Lower lobe of right lung (tissue), 2 donors: ENCODE measurements around the gene PPP6R1. TPM values are rescaled to one million over a fixed set of nuclear protein-coding genes. Genes with fewer than 3 reads are reported as not detected.

Source experiments
- ATAC-seq, 2 donors: fragments of 200-7000 bp; cut with Tn5 transposase; one replicate each; pipeline ENCODE4 v1.9.1; 2020 to 2022; ENCODE audit warnings: mild to moderate bottlenecking in 2 of 2, moderate library complexity in 2 of 2
- DNase-seq: peaks from one replicate; pipeline ENCODE4 v3.0.0-alpha.2; 2020
- H3K27ac ChIP-seq: fragments of 200-600 bp; one replicate; pipeline ENCODE4 v1.8.0; 2022
- H3K27me3 ChIP-seq: fragments of 200-600 bp; one replicate; pipeline ENCODE4 v1.8.0; 2022; ENCODE audit warnings: low read depth
- H3K36me3 ChIP-seq: fragments of 200-600 bp; one replicate; pipeline ENCODE4 v1.8.0; 2022; ENCODE audit warnings: mild to moderate bottlenecking
- H3K4me1 ChIP-seq: fragments of 200-600 bp; one replicate; pipeline ENCODE4 v1.8.0; 2022
- H3K4me3 ChIP-seq: fragments of 200-600 bp; one replicate; pipeline ENCODE4 v1.8.0; 2022; ENCODE audit warnings: mild to moderate bottlenecking
- H3K9me3 ChIP-seq: fragments of 200-600 bp; one replicate; pipeline ENCODE4 v1.8.0; 2022
- CTCF ChIP-seq: fragments of 200-600 bp; IDR thresholded peaks from one replicate; pipeline ENCODE4 v1.8.0; 2022; ENCODE audit warnings: antibody characterized with exemption, mild to moderate bottlenecking
- intact Hi-C: fragments of 100-400 bp; cut with DNase I; formaldehyde crosslinking; loops from one replicate; pipeline ENCODE4 v1.11.0; 2022
- total RNA-seq: library from RNA; stranded (reverse); fragmentation: NEBNext Ultra II Directional; extraction: Animal tissue kit (Norgen Biotek cat#: 25700); gene quantifications from one replicate; pipeline ENCODE4 v1.2.1, GENCODE V29; 2021
- donor health status: DM: no; HTN: yes; CAD: no; lungs with severe emphysema.

The PPP6R1 gene
- total RNA-seq, 1 donor from 2014 or later, result 69.1 TPM

DNA sequence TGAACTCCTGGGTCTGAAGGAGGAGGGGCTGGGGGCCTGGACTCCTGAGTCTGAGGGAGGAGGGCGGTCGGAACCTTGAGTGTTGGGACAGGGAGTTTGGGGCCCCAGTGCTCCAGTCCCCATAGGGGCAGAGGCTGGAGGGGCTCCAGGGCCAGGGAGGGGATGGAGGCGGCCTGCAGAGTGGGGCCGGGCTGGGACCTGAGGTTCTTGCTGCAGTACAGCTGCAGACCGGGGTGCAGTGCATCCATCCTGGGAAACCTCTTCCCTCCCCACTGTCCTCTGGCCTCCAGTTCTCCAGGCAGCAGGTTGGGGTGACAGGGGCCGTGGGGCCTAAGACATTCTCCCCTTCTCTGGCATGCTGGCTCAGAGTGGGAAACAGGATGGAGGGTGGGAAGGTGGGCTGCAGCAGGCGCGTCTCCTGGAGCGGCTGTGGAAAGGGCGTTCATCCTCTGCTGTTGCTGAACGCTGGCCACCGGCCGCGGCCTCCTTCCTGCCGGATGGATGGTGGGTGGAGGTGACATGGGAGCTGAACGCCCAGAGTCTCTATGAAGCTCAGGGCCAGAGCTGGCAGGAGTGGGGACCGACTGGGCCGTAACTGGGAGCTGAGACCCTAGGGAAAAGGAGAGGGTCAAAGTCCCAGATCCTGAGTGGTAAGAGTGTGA lies 26.5 kb upstream of the PPP6R1 start:
- Histone ChIP-seq H3K36me3 (no peaks in the 10 kb centered on the region), H3K27ac (no peak overlapping the region), H3K4me1 (peaks cover 5% of the 10 kb centered on the region), H3K4me3 (no peak overlapping the region), H3K27me3 (peaks cover 11% of the 10 kb centered on the region), H3K9me3 (no peaks in the 10 kb centered on the region)
- no peak for TF ChIP-seq CTCF
- ATAC-seq (no peak), DNase-seq (no peak)
- intact Hi-C loops, result no loop called here

DNA sequence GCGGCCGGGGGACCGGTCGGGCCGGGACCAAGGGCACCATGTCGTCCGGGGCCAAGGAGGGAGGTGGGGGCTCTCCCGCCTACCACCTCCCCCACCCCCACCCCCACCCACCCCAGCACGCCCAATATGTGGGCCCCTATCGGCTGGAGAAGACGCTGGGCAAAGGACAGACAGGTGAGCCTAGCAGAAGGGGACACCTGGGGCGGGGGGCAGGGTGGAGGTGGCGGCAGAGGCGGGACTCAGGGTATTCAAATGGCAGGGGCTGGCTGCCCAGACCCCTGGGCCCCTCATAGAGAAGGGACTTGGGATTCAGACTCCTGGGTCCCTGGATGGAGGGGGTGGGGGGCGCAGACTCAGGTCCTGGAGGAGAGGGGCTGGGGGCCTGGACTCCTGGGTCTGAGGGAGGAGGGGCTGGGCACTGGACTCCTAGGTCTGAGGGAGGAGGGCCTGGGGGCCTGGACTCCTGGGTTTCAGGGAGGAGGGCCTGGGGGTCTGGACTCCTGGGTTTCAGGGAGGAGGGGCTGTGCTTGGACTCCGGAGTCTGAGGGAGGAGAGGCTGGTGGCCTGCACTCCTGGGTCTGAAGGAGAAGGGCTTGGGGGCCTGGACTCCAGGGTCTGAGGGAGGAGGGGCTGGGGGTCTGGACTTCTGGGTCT lies 25.7 kb upstream of the PPP6R1 start:
- Histone ChIP-seq H3K4me3 (peak overlapping the region; percentile 29), H3K27me3 (peaks cover 11% of the 10 kb centered on the region), H3K36me3 (no peaks in the 10 kb centered on the region), H3K27ac (no peak overlapping the region), H3K9me3 (no peaks in the 10 kb centered on the region), H3K4me1 (peaks cover 8% of the 10 kb centered on the region)
- DNase-seq, result no peak
- intact Hi-C loops, result no loop called here
- ATAC-seq, result no peak
- TF ChIP-seq CTCF, result no peak

DNA sequence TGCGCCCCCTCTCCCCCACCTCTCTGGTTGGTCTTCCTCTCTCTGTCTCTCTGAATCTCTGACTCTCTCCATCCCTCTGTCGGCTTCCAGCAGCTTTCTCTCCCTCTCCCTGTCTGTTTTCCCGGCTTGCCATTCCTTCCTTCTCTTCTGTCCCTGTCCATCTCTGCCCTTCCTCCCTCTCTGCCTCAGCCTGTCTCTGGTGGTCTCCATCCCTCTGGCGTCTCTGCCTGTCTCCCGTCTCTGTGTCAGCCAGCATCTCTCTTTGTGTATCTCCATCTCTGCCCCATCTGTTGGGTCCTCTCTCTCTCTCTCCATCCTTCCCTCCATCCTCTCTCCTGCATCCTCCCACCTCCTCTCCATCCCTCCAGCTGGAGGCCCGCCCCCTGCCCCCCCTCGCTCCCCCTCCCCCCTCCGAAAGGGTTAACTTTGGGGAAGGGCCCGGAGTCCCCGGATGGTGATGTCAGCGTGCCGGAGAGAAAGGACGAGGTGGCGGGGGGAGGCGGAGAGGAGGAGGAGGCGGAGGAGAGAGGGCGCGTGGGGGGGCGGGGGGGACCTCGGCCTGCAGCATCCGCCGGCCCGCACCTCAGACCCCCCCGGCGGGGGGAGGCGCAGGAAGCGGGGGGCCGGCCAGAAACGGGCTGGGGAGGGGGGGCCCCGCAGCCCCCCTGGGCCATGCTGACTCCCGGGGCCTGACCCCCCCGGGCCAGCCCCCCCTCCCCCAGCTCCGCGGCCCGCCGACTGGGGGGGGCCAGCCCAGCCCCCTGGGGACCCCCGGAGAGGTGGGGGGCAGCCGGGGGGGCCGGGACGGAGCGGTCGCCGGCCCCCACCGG lies 24.9 kb upstream of the PPP6R1 start, which contains the start of gene BRSK1:
BRSK1 (plus strand) TSS at position 450 of the 830 bp plus-strand sequence. CDS start 446 bp downstream, outside the sequence.
- Histone ChIP-seq H3K9me3 (no peaks in the 10 kb centered on the region), H3K27me3 (peaks cover 11% of the 10 kb centered on the region), H3K27ac (no peak within 1 kb of the TSS), H3K4me3 (peak within 1 kb of the TSS; percentile 29), H3K4me1 (peaks cover 13% of the 10 kb centered on the region), H3K36me3 (no peaks in the 10 kb centered on the region)
- DNase-seq, result no peak
- intact Hi-C loops, result no loop called here
- no peak for TF ChIP-seq CTCF
- no peak for ATAC-seq

DNA sequence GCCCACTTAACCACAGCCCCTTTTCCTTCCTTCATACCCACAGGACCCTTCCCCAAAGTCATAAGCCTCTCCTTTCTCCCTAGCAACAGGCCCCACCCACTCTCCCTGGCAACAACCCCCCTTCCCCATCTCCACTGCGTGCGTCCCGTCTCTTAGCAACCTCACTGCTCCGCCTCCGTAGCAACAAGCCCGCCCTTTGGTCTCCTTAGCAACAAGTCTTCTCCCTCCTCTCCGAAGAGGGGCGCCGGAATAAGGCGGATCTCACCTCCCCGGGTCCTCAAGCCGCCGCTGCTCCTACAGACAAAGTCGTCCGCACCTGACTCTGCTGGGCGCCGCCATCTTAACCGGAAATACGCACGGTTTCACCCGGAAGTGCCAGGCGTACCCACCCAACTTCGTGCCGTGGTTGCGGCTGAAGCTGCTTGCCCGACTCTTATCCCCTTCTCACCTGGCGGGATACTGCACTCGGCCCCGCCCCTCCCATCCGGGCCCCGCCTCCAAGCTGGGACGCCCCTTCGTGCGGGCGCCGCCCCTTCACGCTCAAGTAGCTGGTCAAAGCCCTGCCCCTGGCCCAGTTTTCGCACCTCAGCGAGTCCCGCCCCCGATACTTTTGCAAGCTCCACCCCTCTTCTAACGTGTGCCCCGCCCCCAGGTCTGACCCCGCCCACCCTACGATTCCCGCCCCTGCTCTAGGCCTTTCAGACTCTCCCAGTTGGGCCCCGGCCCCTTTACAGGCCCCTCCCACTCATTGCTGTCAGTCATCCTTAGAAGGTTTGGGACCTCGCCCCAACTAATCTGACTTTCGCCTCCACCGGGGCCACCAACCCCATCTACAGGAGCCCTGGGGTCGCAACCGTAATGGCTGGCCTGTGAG lies 21.2 kb upstream of the PPP6R1 start, which contains the start of gene HSPBP1:
HSPBP1 (minus strand) TSS at position 341 of the 874 bp plus-strand sequence. CDS start 502 bp downstream, outside the sequence.
- intact Hi-C loops, result no loop called here
- ATAC-seq (peak; percentile 96 to 98), DNase-seq (peak; percentile 94)
- peaks cover 13% of the 10 kb centered on the region for H3K4me1 ChIP-seq
- TF ChIP-seq CTCF, result no peak
- H3K36me3 ChIP-seq, result peaks cover 24% of the 10 kb centered on the region
- H3K27me3 ChIP-seq, result peaks cover 11% of the 10 kb centered on the region
- H3K9me3 ChIP-seq, result no peaks in the 10 kb centered on the region
- H3K4me3 ChIP-seq, result peak within 1 kb of the TSS; percentile 81
- peak within 1 kb of the TSS; percentile 69 for H3K27ac ChIP-seq
